ENCODE data around the gene ACAA2.

ACAA2 gene

GRCh38 chr18:49813319-49814146 is at the start of gene ACAA2:
ACAA2 (minus strand) TSS chr18:49813533; CDS start chr18:49813484, 49 bp downstream.
- Histone ChIP-seq H3K27me3 (ENCODE audit: low read depth, low read length) (no peaks in the 10 kb centered on the region), H3K36me3 (ENCODE audit: control insufficient read depth in 1 of 2, insufficient read depth in 2 of 2, low read length in 2 of 2) (peaks cover 0 to 10% of the 10 kb centered on the region in 2 donors), H3K9me3 (ENCODE audit: control insufficient read depth in 1 of 2, low read length in 2 of 2) (no peaks in the 10 kb centered on the region), H3K4me1 (ENCODE audit: control insufficient read depth in 1 of 2, insufficient read depth in 2 of 2, low read length in 2 of 2) (peaks cover 8 to 16% of the 10 kb centered on the region in 2 donors), H3K4me3 (ENCODE audit: low read depth in 1 of 2, low read length in 2 of 2) (peak within 1 kb of the TSS; percentile 87 to 88), H3K27ac (ENCODE audit: low read length) (peak within 1 kb of the TSS; percentile 98)

GRCh38 chr18:49862656-49863385 is 49.5 kb upstream of the ACAA2 start:
- Histone ChIP-seq H3K4me3 (ENCODE audit: low read depth in 1 of 2, low read length in 2 of 2) (no peak overlapping the region), H3K9me3 (ENCODE audit: control insufficient read depth in 1 of 2, low read length in 2 of 2) (no peaks in the 10 kb centered on the region), H3K4me1 (ENCODE audit: control insufficient read depth in 1 of 2, insufficient read depth in 2 of 2, low read length in 2 of 2) (no peaks in the 10 kb centered on the region), H3K27me3 (ENCODE audit: low read depth, low read length) (no peaks in the 10 kb centered on the region), H3K27ac (ENCODE audit: low read length) (no peak overlapping the region), H3K36me3 (ENCODE audit: control insufficient read depth in 1 of 2, insufficient read depth in 2 of 2, low read length in 2 of 2) (no peaks in the 10 kb centered on the region)

GRCh38 chr18:49861659-49862058 is 48.3 kb upstream of the ACAA2 start:
- no peaks in the 10 kb centered on the region for H3K4me1 ChIP-seq (ENCODE audit: control insufficient read depth in 1 of 2, insufficient read depth in 2 of 2, low read length in 2 of 2)
- H3K36me3 ChIP-seq (ENCODE audit: control insufficient read depth in 1 of 2, insufficient read depth in 2 of 2, low read length in 2 of 2): no peaks in the 10 kb centered on the region
- H3K4me3 ChIP-seq (ENCODE audit: low read depth in 1 of 2, low read length in 2 of 2): no peak overlapping the region
- H3K27ac ChIP-seq (ENCODE audit: low read length): no peak overlapping the region
- H3K27me3 ChIP-seq (ENCODE audit: low read depth, low read length): no peaks in the 10 kb centered on the region
- H3K9me3 ChIP-seq (ENCODE audit: control insufficient read depth in 1 of 2, low read length in 2 of 2): no peaks in the 10 kb centered on the region

GRCh38 chr18:49859725-49860124 is 46.4 kb upstream of the ACAA2 start:
- Histone ChIP-seq H3K4me3 (ENCODE audit: low read depth in 1 of 2, low read length in 2 of 2) (no peak overlapping the region), H3K4me1 (ENCODE audit: control insufficient read depth in 1 of 2, insufficient read depth in 2 of 2, low read length in 2 of 2) (no peaks in the 10 kb centered on the region), H3K36me3 (ENCODE audit: control insufficient read depth in 1 of 2, insufficient read depth in 2 of 2, low read length in 2 of 2) (no peaks in the 10 kb centered on the region), H3K9me3 (ENCODE audit: control insufficient read depth in 1 of 2, low read length in 2 of 2) (no peaks in the 10 kb centered on the region), H3K27me3 (ENCODE audit: low read depth, low read length) (no peaks in the 10 kb centered on the region), H3K27ac (ENCODE audit: low read length) (peak overlapping the region; percentile 89)

GRCh38 chr18:49859021-49859359 is 45.7 kb upstream of the ACAA2 start:
- H3K27me3 ChIP-seq (ENCODE audit: low read depth, low read length): no peaks in the 10 kb centered on the region
- H3K36me3 ChIP-seq (ENCODE audit: control insufficient read depth in 1 of 2, insufficient read depth in 2 of 2, low read length in 2 of 2): no peaks in the 10 kb centered on the region
- no peak overlapping the region for H3K4me3 ChIP-seq (ENCODE audit: low read depth in 1 of 2, low read length in 2 of 2)
- peak overlapping the region; percentile 89 for H3K27ac ChIP-seq (ENCODE audit: low read length)
- H3K4me1 ChIP-seq (ENCODE audit: control insufficient read depth in 1 of 2, insufficient read depth in 2 of 2, low read length in 2 of 2): no peaks in the 10 kb centered on the region
- H3K9me3 ChIP-seq (ENCODE audit: control insufficient read depth in 1 of 2, low read length in 2 of 2): no peaks in the 10 kb centered on the region

- Histone ChIP-seq H3K9me3 (ENCODE audit: control insufficient read depth in 1 of 2, low read length in 2 of 2) (no peaks in the 10 kb centered on the region), H3K27me3 (ENCODE audit: low read depth, low read length) (no peaks in the 10 kb centered on the region), H3K4me1 (ENCODE audit: control insufficient read depth in 1 of 2, insufficient read depth in 2 of 2, low read length in 2 of 2) (no peaks in the 10 kb centered on the region), H3K27ac (ENCODE audit: low read length) (peak overlapping the region; percentile 89), H3K36me3 (ENCODE audit: control insufficient read depth in 1 of 2, insufficient read depth in 2 of 2, low read length in 2 of 2) (no peaks in the 10 kb centered on the region), H3K4me3 (ENCODE audit: low read depth in 1 of 2, low read length in 2 of 2) (no peak overlapping the region)
Observed at GRCh38 chr18:49858309-49859020, 45.1 kb upstream of the ACAA2 start.

GRCh38 chr18:49857708-49858107 is 44.4 kb upstream of the ACAA2 start:
- no peaks in the 10 kb centered on the region for H3K4me1 ChIP-seq (ENCODE audit: control insufficient read depth in 1 of 2, insufficient read depth in 2 of 2, low read length in 2 of 2)

GRCh38 chr18:49856496-49856895 is 43.2 kb upstream of the ACAA2 start:
- Histone ChIP-seq H3K27ac (ENCODE audit: low read length) (no peak overlapping the region), H3K4me3 (ENCODE audit: low read depth in 1 of 2, low read length in 2 of 2) (no peak overlapping the region), H3K9me3 (ENCODE audit: control insufficient read depth in 1 of 2, low read length in 2 of 2) (no peaks in the 10 kb centered on the region), H3K4me1 (ENCODE audit: control insufficient read depth in 1 of 2, insufficient read depth in 2 of 2, low read length in 2 of 2) (no peaks in the 10 kb centered on the region), H3K36me3 (ENCODE audit: control insufficient read depth in 1 of 2, insufficient read depth in 2 of 2, low read length in 2 of 2) (no peaks in the 10 kb centered on the region), H3K27me3 (ENCODE audit: low read depth, low read length) (no peaks in the 10 kb centered on the region)

More at GRCh38 chr18:49857708-49858107, 44.4 kb upstream of the ACAA2 start:
- Histone ChIP-seq H3K27ac (ENCODE audit: low read length) (peak overlapping the region; percentile 89), H3K9me3 (ENCODE audit: control insufficient read depth in 1 of 2, low read length in 2 of 2) (no peaks in the 10 kb centered on the region), H3K4me3 (ENCODE audit: low read depth in 1 of 2, low read length in 2 of 2) (no peak overlapping the region), H3K36me3 (ENCODE audit: control insufficient read depth in 1 of 2, insufficient read depth in 2 of 2, low read length in 2 of 2) (no peaks in the 10 kb centered on the region), H3K27me3 (ENCODE audit: low read depth, low read length) (no peaks in the 10 kb centered on the region)

- no peaks in the 10 kb centered on the region for H3K4me1 ChIP-seq (ENCODE audit: control insufficient read depth in 1 of 2, insufficient read depth in 2 of 2, low read length in 2 of 2)
- no peaks in the 10 kb centered on the region for H3K36me3 ChIP-seq (ENCODE audit: control insufficient read depth in 1 of 2, insufficient read depth in 2 of 2, low read length in 2 of 2)
- H3K27ac ChIP-seq (ENCODE audit: low read length): no peak overlapping the region
- H3K27me3 ChIP-seq (ENCODE audit: low read depth, low read length): no peaks in the 10 kb centered on the region
- H3K9me3 ChIP-seq (ENCODE audit: control insufficient read depth in 1 of 2, low read length in 2 of 2): no peaks in the 10 kb centered on the region
- H3K4me3 ChIP-seq (ENCODE audit: low read depth in 1 of 2, low read length in 2 of 2): no peak overlapping the region
Observed at GRCh38 chr18:49855711-49856415, 42.5 kb upstream of the ACAA2 start.

GRCh38 chr18:49854681-49855080 is 41.3 kb upstream of the ACAA2 start:
- Histone ChIP-seq H3K9me3 (ENCODE audit: control insufficient read depth in 1 of 2, low read length in 2 of 2) (no peaks in the 10 kb centered on the region), H3K4me1 (ENCODE audit: control insufficient read depth in 1 of 2, insufficient read depth in 2 of 2, low read length in 2 of 2) (no peaks in the 10 kb centered on the region), H3K4me3 (ENCODE audit: low read depth in 1 of 2, low read length in 2 of 2) (no peak overlapping the region)

GRCh38 chr18:49853436-49853835 is 40.1 kb upstream of the ACAA2 start:
- H3K4me1 ChIP-seq (ENCODE audit: control insufficient read depth in 1 of 2, insufficient read depth in 2 of 2, low read length in 2 of 2): no peaks in the 10 kb centered on the region

More at GRCh38 chr18:49854681-49855080, 41.3 kb upstream of the ACAA2 start:
- Histone ChIP-seq H3K27me3 (ENCODE audit: low read depth, low read length) (no peaks in the 10 kb centered on the region), H3K27ac (ENCODE audit: low read length) (no peak overlapping the region), H3K36me3 (ENCODE audit: control insufficient read depth in 1 of 2, insufficient read depth in 2 of 2, low read length in 2 of 2) (no peaks in the 10 kb centered on the region)

More at GRCh38 chr18:49853436-49853835, 40.1 kb upstream of the ACAA2 start:
- H3K36me3 ChIP-seq (ENCODE audit: control insufficient read depth in 1 of 2, insufficient read depth in 2 of 2, low read length in 2 of 2): no peaks in the 10 kb centered on the region
- H3K27me3 ChIP-seq (ENCODE audit: low read depth, low read length): no peaks in the 10 kb centered on the region
- no peak overlapping the region for H3K27ac ChIP-seq (ENCODE audit: low read length)
- H3K9me3 ChIP-seq (ENCODE audit: control insufficient read depth in 1 of 2, low read length in 2 of 2): no peaks in the 10 kb centered on the region
- H3K4me3 ChIP-seq (ENCODE audit: low read depth in 1 of 2, low read length in 2 of 2): no peak overlapping the region

Measured in muscle layer of duodenum (tissue), 2 donors.